NCI-H1417 treated with DMSO at 0.1 percent for 48 hours (cell line): Measurements from ENCODE around the gene BAIAP3.

Experiments
- DNase-seq: peaks from one replicate; lab custom pipeline; 2025; lab: John Stamatoyannopoulos, UW

BAIAP3 gene

GRCh38 chr16:1300664-1301476 lies 32.6 kb upstream of the BAIAP3 start:
- DNase-seq = no peak

GRCh38 chr16:1301562-1301961 lies 31.9 kb upstream of the BAIAP3 start:
- no peak for DNase-seq

GRCh38 chr16:1305823-1306222 lies 27.6 kb upstream of the BAIAP3 start:
- DNase-seq = no peak

- DNase-seq = no peak
These were observed 27.1 kb upstream of the BAIAP3 start for GRCh38 chr16:1306334-1306733.

- DNase-seq = no peak
These were observed 25.1 kb upstream of the BAIAP3 start for GRCh38 chr16:1308036-1308976.

- peak; percentile 81 for DNase-seq
These were observed 24.2 kb upstream of the BAIAP3 start, which contains the start of gene UBE2I for GRCh38 chr16:1308977-1309885. Gene UBE2I (plus strand): TSS chr16:1309636. CDS start chr16:1314031, 4,395 bp downstream.

GRCh38 chr16:1309888-1310831 lies 23.3 kb upstream of the BAIAP3 start:
- no peak for DNase-seq

GRCh38 chr16:1310832-1311200 lies 22.6 kb upstream of the BAIAP3 start:
- DNase-seq = no peak

- DNase-seq = no peak
These were observed 22.2 kb upstream of the BAIAP3 start for GRCh38 chr16:1311212-1311737.

GRCh38 chr16:1311738-1312466 lies 21.5 kb upstream of the BAIAP3 start:
- DNase-seq = no peak

- no peak for DNase-seq
These were observed 21.0 kb upstream of the BAIAP3 start for GRCh38 chr16:1312467-1312816.

GRCh38 chr16:1312903-1313302 lies 20.5 kb upstream of the BAIAP3 start:
- DNase-seq = no peak

GRCh38 chr16:1313721-1314369 lies 19.6 kb upstream of the BAIAP3 start:
- DNase-seq = no peak

GRCh38 chr16:1314399-1315068 lies 18.9 kb upstream of the BAIAP3 start:
- DNase-seq = no peak

- no peak for DNase-seq
These were observed 18.1 kb upstream of the BAIAP3 start for GRCh38 chr16:1315081-1316032.

GRCh38 chr16:1316033-1316405 lies 17.4 kb upstream of the BAIAP3 start:
- DNase-seq = no peak

GRCh38 chr16:1317479-1318267 lies 15.8 kb upstream of the BAIAP3 start:
- no peak for DNase-seq
